Effector CD4-positive, alpha-beta T cell (primary cell): Measurements from ENCODE around the gene SLC7A6.

ENCODE experiments used
- DNase-seq: peaks from one replicate; pipeline ENCODE4 v3.0.0-alpha.2; 2020

Gene SLC7A6

DNA sequence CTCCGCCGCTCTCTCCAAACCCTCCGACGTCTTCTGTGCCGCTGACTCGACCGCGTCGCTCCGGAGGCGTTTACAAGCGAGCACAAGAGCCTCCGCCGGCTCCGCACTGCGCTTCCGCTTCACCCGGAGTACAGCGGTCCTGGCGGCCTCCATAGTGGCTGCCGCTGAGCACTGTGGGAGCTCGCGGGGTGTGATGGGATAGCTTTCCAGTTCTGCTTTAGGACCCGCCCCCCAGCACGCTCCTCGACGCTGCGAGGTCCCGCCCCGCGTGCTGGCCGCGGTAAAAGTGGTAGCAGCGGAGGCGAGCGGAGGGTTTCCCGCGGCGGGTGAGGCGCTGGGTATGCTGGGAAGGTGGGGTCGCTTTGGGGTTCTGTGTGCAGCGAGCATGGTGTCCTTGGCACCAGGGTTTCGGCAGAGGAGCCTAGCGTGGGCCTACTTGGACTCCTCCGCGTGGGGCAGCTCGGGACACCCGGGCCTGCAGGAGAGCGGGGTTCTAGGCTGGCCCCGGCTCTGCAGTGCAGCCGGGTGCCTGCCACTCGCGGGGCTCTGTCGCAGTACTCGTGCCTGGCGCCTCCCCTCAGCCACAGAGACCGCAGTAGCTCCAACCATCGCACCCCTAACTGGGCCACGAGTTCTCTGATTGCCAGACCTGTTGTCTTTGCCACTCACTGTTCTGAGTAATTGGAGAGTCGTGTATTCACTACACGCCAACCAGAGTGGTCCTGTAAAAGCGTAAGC lies 46.6 kb downstream of the SLC7A6 start, which contains the start of the genes PRMT7 and SLC7A6OS:
Gene PRMT7, plus strand, starts transcription at position 246 of the 738 bp plus-strand sequence. CDS start 4,961 bp downstream, outside the sequence.
Gene SLC7A6OS, minus strand, starts transcription at position 173 of the 738 bp plus-strand sequence. Its CDS starts 20 bp downstream, at position 153.
- DNase-seq: peak; percentile 88

DNA sequence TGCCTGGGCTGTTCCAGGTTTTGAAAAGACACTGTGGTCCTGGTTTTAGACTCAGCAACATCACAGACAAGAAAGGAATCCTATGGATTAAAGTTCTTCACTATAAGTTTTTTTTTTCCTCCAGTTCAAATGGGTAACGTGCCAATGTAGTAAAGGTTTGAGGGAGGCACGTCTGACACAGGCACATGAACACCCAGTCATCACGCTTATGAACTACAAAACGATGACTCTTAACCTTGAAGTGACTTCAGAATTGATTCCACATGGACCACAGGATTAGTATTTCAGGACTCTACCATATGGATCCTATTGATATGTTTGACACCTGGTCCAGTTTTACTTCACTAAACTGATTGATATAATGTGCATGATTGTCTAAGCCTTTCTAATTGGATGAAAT lies 48.8 kb downstream of the SLC7A6 start:
- no peak for DNase-seq

DNA sequence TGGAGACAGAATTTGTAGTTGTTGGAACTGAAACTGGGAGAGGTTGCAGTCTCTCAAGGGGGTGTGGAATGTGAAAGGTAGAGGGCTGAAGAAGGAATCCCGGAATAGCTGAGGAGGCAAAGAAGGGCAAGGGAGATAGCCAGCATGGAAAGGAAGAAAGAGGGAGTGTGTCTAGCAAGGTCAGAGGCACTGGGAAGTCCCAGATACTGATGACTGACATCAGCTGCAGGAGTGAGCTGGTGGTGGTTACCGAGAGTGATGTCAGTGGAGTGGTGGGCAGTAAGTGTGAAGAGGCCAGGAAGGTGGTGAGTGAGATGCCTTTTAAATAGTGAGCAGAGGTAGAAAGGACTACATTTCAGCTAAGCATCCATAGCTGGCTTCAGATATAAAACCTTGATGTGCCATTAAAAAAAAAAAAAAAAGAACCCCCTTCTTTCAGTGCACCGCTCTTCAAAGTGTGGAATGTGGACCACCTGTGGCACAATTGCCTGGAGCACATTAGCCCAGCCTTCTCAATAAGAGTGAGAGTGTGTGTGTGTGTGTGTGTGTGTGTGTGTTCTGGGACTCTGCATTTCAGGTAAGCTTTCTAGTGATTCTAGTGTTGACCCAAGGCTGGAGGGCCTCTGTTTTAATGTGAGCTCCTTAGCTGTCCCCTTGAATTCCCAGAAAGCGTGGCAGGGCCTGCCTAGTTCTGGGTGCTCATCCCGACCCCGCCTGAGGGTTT lies 55.0 kb downstream of the SLC7A6 start:
- DNase-seq: no peak

DNA sequence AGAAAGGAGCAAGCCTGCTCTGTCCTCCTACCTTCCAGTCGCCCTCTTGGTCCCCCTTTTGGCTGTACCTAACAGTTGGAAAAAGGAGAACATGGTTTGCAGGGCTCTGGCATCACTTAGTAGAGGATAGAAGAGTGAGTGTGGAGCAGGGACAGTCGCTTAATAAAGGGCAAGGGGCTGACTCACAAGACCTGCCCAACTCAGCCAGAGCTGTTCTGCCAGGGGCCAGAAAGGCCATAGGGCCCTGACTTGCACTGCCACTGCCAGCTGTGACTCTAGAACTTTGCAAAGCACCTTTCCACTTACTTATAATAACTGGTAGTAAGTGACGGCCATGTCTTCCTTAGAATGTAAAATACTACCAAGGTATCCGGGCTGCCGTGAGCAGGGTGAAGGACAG lies 60.0 kb downstream of the SLC7A6 start:
- DNase-seq: no peak

DNA sequence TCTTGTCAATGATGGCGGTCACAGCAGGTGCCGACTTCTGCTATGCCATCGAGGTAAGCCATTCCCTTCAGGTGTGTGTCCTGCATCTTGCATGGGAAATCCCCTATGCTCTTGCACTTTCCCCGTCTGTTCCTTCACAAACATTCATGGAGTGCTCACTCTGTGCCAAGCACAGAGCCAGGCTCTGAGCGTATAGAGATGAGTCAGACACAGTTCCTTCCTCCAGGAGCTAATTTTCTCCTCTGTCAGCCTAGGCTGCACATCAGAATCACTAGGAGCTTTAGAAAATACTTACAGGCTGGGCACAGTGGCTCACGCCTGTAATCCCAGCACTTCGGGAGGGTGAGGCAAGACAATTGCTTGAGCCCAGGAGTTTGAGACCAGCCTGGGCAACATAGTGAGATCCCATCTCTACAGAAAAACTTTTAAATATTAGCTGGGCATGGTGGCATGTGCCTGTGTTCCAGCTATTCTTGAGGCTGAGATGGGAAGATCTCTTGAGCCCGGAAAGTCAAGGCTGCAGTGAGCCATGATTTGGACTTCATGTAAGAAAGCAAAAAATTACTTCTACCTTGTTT lies 60.5 kb downstream of the SLC7A6 start:
- DNase-seq: no peak

DNA sequence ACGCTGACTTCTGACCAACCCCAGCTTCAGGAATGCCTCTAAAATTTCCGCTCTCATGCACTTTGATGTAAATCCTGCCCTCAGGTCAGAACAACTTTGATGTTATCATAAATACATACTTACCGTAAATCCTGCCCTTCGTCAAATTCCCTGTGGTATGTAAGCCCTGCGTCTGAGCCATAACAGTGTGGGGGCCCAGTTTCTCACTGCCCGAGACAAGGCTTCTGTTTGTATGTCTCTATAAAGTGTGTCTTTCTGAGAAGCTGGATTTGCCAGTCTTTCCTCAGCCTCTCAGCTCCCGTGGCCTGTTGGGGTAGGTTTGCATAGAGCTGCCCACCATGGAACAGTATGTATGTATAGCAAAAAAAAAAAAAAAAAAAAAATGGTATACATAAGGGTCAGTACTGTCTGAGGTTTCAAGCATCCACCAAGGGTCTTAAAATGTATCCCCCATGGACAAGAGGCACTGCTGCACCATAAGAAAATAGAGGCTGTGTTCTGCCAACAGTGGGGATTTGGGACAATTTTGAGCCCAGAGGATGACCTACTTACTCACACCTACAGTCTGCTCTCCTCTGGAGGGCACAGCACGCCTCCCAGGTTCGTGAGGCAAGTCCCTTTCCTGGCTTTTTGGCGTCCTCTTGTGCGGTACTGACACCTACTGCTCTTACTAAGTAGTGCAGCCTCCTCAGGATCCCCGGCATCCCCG lies 64.0 kb downstream of the SLC7A6 start:
- peak; percentile 73 for DNase-seq

DNA sequence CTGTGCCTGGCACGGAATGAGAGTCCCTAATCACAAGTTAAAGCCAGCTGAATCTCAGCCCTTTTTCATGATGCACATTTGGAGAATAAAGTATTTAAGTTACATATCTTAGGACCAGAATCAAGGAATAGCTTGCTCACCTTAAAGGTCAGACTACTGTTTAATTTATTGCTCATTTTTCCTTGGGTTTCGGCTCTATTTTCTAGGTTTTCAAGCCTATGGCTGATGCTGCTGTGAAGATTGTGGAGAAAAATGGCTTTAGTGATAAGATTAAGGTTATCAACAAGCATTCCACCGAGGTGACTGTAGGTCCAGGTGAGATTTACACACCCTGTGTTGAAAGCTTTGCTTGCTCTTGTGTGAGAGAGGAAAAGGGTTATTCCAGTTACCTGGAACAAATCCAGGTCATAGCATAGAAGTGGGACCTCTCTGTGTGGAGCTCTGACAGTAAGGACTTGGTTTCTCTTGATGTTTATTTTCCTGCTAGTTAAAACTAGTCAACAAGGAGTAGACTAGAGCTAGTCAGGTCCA lies 64.6 kb downstream of the SLC7A6 start:
- no peak for DNase-seq

DNA sequence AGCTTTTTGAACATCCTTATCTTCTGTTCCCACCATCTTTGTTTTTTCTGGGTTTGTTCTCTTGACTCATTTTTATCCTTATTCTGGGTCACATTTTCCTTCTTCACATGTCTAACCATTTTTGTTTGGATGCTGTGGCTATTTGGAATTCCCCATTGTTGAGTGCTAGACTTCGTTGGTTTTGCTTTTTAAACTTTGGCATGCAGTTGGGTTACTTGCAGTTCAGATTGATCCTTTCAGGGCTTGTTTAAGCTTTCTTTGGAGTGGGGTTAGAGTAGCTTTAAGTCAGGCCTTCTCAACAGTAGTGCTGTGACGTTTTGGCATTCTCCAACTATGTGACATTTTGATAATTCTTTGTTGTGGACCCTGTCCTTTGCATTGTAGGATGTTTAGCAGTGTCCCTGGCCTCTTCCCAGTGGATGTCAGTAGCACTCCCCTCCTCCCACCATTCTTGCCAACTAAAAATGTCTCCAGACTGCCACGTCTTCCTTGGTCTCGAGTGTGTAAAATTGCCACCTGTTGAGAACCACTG lies 67.6 kb downstream of the SLC7A6 start:
- DNase-seq: no peak

DNA sequence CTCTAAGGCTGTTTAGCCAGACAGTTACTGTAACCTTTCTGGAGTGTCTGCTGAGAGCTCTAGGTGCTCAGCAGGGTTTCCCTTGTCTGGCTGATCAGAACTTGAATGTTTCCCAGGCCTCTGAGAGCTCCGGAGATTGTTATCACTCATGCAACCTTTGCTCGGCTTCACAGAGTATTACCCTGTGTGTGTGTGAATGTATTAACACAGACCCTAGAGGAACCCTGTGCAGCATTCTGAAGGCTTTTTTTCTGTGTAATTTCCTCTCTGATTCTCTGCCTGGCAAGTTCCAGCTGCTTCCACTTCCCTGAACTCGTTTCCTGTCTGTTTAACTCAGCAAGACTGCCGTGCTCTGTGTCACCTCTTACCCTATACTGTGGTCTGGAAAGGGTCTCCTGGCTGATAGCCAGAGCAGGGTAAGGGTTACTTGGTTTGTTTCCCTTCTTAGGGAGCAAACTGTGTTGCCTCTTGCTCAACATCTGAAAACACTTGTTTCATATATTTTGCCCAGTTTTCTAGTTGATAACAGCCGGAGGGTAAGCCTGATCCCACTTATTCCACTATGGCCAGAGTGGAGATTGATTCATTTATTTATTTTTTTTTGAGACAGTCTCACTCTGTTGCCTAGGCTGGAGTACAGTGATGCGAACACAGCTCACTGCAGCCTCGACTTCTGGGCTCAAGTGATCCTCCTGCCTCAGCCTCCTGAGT lies 68.2 kb downstream of the SLC7A6 start:
- no peak for DNase-seq

DNA sequence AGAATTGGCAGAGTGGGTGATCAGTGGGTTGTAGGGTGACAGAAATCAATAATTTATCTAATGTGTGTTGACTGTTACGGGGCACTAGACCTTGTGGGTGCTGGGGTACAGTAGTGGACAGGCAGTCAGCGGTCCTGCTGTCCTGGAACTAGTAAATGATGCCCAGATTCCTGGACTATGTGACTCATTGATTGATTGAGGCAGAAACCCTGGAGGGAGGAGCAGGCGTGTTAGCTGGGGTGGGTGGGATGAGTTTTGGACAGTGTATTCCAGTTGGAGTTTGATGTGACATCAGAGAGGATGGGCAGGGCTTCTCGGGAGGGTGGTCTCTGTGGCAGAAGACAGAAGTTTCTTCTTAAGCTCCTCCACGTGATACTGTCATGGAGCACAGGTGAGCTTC lies 70.8 kb downstream of the SLC7A6 start:
- DNase-seq: no peak

DNA sequence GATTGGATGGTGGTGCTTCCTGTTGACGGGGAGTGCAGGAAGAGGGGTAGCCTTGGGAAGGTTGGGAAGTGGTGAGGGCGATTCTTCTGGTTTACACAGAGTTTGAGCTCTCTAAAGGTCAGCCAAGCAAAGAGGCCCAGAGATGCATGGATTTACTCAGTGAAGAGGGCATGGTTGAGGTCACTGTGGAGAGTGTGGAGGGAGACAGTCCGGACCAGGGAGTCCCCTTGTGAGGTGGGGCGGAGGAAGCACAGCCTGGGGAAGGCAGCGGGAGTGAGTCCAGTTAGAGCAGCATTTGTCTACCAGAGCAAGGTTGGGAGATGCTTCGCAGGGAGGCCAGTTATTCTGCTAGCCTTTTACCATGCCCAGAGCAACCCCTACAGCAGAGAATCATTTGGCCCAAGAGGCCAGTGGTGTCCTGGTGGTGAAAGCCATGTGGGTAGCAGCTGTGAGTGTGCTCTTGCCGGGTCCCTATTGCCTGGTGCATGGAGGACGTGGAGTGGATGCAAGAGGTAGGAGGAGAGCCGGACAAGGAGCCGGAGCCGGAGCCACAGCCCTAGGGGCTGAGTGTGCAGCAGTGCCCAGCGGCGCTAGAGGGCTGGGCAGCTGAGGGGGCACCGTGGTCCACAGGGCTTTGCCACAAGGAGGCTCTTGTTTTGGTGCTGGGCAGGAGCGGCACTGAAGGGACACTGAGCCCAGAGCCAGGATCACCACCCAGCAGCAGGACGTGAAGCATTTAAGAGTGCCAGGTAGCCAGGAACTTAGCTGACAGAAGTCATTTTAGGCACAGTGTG lies 74.2 kb downstream of the SLC7A6 start:
- DNase-seq: no peak

DNA sequence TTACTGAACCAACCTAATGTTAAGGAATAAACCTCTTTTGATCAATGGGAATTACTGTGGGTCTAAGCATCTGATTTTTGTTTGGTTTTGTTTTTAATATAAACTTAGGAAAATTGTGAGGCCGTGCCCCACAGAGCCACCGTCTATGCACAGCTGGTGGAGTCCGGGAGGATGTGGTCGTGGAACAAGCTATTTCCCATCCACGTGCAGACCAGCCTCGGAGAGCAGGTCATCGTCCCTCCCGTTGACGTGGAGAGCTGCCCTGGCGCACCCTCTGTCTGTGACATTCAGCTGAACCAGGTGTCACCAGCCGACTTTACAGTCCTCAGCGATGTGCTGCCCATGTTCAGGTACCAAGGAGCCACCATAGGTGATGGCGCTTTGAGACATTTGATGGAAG lies 74.9 kb downstream of the SLC7A6 start:
- DNase-seq: no peak

DNA sequence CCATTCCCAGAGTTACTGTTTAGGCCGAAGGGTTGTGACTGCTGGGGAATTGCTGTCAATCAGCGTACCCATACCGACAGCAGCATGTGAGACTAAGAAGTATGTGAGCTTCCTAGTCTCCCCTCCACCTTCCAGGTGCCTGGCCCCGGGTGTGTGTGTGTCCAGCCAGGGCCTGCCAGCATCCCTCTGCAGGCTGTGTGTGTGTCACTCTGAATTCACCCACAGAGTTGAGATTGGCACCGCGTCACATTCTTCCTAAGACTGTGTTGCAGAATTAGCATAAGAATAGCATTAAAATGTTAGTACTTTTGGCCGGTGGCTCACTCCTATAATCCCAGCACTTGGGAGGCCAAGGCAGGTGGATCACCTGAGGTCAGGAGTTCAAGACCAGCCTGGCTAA lies 78.3 kb downstream of the SLC7A6 start:
- DNase-seq: no peak

DNA sequence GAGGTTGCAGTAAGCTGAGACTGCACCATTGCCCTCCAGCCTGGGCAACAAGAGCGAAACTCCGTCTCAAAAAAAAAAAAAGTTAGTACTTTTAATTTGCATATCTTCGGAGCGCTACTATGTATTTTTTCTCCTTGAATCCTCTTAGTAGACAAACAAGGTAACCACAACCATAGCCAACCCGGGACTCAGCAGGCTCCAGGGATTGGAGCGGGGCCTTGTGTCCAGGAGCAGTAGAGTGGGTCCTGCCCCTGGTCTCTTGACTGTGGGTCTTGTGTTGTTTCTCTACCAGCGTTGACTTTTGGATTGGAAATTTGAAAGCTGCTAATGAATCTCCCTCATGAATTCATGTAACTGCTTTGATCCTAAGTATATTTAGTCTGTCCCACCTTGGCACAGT lies 78.8 kb downstream of the SLC7A6 start:
- no peak for DNase-seq

DNA sequence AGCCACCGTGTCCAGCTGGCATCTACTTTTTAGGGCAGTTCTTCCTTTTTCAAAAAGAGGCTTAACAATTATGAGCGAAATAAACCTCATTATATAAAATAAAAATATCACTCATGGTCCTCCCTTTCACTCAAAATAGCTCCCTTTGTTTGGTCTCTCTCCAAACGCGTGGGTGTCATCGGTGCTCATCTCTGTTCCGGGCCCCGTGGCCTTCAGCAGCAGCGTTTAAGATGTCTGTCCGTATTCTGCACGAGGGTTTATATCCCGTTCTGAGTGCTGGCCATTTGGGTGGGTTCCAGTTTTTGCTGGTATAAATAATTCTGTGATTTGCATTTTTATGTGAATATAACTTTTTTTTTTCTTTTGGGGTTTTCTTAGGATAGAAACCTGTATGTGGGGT lies 79.9 kb downstream of the SLC7A6 start:
- DNase-seq: no peak

DNA sequence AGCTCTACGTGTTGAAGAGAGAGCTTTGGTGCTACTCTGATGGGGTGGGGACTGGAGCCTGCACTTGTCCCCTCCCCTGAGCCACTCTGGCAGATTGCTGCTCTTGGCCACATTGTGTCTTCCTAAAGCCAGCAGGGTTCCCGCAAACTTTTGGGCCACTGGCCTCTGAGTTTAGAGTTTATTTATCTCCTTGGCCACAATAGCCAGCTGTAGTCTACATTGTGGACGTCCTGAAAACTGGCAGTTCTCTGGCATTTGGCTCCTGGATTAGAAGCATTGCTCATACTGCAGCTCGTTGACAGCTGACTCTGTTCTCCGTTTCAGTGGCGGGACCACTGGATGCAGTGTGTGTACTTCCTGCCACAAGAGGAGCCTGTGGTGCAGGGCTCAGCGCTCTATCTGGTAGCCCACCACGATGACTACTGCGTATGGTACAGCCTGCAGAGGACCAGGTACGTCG lies 81.1 kb downstream of the SLC7A6 start:
- DNase-seq: no peak

DNA sequence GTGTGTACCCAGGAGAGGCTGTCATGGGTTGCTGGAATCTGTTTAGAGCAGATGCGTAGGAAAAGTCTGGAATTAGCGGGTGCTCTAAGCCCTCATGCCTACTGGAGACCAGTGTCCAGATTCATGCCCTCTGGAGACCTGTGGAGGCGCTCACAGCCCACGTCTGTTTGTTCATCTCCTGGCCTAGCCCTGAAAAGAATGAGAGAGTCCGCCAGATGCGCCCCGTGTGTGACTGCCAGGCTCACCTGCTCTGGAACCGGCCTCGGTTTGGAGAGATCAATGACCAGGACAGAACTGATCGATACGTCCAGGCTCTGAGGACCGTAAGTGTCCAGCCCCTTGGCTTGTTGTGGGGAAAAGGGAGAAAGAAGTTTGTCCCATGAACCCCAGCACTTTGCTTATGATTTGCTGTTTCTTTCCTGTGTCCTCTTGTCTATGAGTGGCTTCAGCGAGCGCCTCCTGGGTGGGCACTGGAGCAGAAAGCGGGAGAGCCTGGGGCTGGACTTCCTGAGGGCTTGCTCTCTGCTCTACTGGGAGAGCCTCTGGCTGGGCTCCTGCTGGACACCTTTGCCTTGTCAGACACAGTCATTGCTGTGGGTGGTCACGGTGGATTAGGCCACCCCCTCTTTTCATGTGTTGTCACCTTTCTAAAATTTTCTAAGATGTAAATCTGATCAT lies 81.8 kb downstream of the SLC7A6 start:
- DNase-seq: no peak

DNA sequence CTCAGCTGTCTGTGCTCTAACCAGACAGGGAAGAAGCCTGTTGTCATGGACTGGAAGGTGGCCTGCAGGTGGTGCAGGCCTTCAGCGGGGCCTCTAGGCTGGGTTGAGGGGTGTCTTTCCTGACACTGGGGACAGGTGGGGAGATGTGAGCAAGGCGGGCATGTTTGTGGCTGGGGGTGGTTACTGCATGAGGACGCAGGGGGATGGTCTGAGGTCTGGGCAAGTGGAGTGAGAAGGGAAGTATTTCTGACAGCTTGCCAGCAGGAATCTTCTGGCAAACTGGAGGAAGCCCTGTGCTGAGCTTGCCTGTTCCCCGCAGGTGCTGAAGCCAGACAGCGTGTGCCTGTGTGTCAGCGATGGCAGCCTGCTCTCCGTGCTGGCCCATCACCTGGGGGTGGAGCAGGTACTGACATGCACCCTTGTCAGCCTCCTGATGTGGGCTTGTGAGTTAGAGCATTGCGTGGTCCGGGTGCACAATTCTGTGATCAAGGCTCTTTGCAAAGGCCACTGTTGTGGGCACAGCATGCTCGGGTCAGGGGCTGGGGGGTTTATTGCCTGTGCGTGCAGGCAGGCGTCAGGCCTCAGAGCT lies 82.7 kb downstream of the SLC7A6 start:
- DNase-seq: no peak

DNA sequence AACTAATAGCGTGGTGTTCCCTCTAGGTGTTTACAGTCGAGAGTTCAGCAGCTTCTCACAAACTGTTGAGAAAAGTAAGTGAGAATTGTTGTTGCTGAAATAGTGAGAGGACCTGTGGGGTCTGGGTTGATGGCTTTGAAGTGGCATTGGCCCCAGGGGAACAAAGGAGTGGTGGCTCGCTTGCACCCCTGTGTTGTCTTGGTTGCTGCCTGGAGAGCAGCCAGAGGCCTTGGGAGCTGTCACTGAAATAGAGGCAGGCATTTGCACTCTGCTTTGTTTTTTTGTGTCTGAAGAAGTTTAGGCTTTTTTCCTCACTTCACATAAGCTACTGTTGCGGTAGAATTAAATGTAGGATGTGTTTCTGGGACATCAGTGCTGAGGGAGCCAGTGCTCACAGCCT lies 83.3 kb downstream of the SLC7A6 start:
- DNase-seq: no peak
